ENCODE results near the gene DPYSL5.

DPYSL5 gene

DNA sequence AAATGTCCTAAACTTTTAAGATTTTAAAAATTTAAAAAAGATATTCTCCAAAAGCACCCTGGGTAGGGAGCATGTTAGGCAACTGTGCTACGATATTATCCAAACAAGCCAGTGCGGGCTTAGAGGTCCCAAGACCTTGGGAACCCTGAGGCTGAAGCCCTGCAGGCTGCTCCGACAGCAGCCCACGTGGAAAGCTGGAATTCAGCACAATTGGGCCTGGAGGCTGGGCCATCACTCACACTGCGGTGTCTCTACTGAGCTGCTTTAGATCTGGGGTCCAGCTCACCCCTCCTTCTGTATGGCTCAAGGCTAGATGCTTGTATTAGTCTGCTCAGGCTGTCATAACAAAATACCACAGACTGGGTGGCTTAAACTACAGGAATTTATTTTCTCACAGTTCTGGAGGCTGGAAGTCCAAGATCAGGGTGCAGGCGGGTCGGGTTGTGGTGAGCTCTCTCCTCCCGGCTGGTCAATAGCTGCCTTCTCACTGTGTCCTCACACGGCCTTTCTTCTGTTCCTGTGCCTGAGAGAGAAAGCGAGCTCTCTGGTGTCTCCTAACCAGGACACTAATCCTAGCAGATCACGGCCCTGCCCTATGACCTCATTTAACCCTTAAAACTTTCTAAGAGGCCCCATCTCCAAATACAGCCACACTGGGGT is 42.5 kb downstream of the DPYSL5 start:
- Mint-ChIP-seq H3K4me1 (no peaks in the 10 kb centered on the region), H3K36me3 (ENCODE audit: low read depth) (peaks cover 5% of the 10 kb centered on the region), H3K27ac (no peak overlapping the region), H3K9me3 (peaks cover 6% of the 10 kb centered on the region), H3K4me3 (no peak overlapping the region), H3K27me3 (ENCODE audit: low read depth, poor library complexity) (peaks cover 7% of the 10 kb centered on the region)
- TF ChIP-seq, protein P1, sequence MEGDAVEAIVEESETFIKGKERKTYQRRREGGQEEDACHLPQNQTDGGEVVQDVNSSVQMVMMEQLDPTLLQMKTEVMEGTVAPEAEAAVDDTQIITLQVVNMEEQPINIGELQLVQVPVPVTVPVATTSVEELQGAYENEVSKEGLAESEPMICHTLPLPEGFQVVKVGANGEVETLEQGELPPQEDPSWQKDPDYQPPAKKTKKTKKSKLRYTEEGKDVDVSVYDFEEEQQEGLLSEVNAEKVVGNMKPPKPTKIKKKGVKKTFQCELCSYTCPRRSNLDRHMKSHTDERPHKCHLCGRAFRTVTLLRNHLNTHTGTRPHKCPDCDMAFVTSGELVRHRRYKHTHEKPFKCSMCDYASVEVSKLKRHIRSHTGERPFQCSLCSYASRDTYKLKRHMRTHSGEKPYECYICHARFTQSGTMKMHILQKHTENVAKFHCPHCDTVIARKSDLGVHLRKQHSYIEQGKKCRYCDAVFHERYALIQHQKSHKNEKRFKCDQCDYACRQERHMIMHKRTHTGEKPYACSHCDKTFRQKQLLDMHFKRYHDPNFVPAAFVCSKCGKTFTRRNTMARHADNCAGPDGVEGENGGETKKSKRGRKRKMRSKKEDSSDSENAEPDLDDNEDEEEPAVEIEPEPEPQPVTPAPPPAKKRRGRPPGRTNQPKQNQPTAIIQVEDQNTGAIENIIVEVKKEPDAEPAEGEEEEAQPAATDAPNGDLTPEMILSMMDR (IDR thresholded peaks at IDR 0.05): no peak
- no peak for DNase-seq

DNA sequence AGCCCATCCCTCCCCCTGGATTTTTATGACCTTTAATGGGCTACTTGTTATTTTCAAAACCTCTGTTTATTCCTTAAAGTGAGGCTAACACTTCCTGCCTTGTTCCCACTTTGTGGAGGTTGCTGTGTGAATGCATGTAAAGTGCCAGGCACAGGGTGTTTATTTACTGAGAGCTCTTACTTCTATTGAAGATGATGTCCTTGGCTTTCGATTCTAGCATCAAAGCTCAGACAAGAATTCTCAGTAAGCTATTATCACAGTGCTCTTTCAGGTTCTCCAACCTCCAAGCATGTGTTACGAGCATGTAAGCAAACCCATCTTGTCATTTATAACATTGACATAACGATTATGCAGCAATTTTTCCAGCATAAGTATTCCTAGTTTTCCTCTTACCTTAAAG is 44.2 kb downstream of the DPYSL5 start:
- Mint-ChIP-seq H3K4me3 (no peak overlapping the region), H3K27me3 (ENCODE audit: low read depth, poor library complexity) (peaks cover 7% of the 10 kb centered on the region), H3K36me3 (ENCODE audit: low read depth) (peaks cover 11% of the 10 kb centered on the region), H3K27ac (no peak overlapping the region), H3K4me1 (no peaks in the 10 kb centered on the region), H3K9me3 (peaks cover 6% of the 10 kb centered on the region)
- TF ChIP-seq, protein P1 (IDR thresholded peaks at IDR 0.05): no peak
- no peak for DNase-seq

DNA sequence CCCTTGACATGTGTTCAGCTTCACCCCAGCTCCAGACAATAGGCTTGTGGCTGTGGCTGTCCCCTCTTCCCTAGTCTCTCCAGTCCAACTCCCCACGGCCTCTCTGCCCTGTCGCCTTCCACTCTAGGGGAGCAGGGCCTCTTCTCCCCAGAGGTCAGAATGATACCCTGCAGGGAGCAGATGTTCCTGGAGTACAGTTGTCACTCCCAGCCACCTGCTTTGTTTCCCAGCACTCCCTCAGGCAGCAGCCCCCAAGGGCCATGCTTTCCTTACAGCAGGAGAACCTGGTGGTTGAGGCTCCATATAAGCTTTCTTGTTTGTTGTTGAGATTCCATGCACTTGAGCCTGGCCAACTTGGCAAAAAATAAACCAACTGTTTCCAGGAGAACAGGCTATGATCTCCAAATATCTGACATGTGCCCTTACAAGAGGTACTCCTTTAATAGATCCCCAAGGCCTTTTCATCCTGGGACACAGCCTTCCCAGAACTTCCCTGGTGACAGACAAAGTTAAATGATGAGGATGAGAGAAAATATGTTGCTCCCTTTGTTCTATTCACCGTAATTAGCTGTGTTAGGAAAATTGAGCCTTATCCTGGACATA is 45.1 kb downstream of the DPYSL5 start:
- no peak overlapping the region for H3K4me3 Mint-ChIP-seq
- H3K36me3 Mint-ChIP-seq (ENCODE audit: low read depth): peaks cover 14% of the 10 kb centered on the region
- peaks cover 7% of the 10 kb centered on the region for H3K27me3 Mint-ChIP-seq (ENCODE audit: low read depth, poor library complexity)
- H3K27ac Mint-ChIP-seq: no peak overlapping the region
- TF ChIP-seq, protein P1 (IDR thresholded peaks at IDR 0.05): no peak
- peaks cover 6% of the 10 kb centered on the region for H3K9me3 Mint-ChIP-seq
- DNase-seq: no peak
- no peaks in the 10 kb centered on the region for H3K4me1 Mint-ChIP-seq

DNA sequence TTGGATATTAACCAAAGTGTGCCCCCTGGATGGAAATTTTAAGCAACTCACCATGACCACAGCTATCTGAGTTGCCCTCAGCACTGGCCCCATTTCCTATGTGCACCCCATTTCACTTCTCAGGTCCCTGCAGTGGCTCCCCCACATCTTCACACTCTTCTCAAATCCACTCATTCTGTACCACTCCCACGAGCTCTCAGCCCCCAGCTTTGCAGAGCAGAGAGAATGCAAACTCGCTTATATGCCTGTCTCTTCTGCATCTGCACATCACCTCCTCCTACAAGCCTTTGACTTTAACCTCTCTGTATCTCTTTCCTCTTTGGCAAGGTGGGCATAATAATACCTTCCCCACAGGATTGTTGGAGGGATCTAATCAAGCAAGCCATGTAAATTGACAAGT is 46.2 kb downstream of the DPYSL5 start:
- peaks cover 15% of the 10 kb centered on the region for H3K36me3 Mint-ChIP-seq (ENCODE audit: low read depth)
- H3K27me3 Mint-ChIP-seq (ENCODE audit: low read depth, poor library complexity): peaks cover 3% of the 10 kb centered on the region

DNA sequence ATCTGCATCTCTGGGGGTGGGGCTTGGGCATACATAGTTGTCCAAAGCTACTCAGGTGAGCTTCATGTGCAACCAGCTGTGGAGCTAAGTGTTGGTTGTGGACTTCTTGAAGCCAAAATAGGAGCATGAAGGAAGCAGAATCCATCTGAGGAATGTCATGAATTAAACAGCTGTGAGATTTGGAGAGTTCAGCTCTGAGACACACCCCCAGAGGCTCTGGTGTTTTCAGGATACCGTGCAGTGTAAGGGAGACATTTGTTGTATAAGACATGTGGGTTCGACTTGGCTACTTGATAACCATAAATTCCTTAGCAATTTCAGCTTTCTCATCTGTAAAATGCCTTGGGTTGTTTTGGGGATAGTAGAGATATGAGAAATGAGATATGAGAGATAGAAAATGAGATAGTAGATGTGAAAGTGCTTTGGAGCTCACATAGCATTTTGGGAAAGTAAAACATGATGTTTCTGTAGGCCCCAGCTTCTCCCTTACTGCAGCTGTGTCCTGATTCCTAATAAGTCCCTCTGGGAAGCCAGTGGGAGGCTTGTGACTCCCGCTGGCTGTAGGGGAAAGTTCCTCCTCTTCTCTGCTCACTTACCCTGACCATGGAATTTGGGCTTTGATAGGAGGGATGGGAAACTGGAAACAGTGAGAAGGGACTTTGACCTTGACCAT is 50.0 kb downstream of the DPYSL5 start:
- H3K27me3 Mint-ChIP-seq (ENCODE audit: low read depth, poor library complexity): peaks cover under 1% of the 10 kb centered on the region
- peaks cover 22% of the 10 kb centered on the region for H3K4me1 Mint-ChIP-seq
- H3K4me3 Mint-ChIP-seq: no peak overlapping the region
- no peak for DNase-seq
- TF ChIP-seq, protein P1 (IDR thresholded peaks at IDR 0.05): no peak
- H3K27ac Mint-ChIP-seq: no peak overlapping the region
- H3K9me3 Mint-ChIP-seq: peaks cover 6% of the 10 kb centered on the region
- H3K36me3 Mint-ChIP-seq (ENCODE audit: low read depth): peaks cover 15% of the 10 kb centered on the region

More for the DNA sequence above, 46.2 kb downstream of the DPYSL5 start:
- DNase-seq: no peak
- Mint-ChIP-seq H3K27ac (no peak overlapping the region), H3K9me3 (peaks cover 6% of the 10 kb centered on the region), H3K4me1 (no peaks in the 10 kb centered on the region), H3K4me3 (no peak overlapping the region)
- TF ChIP-seq, protein P1 (IDR thresholded peaks at IDR 0.05): no peak
